CD8-positive, alpha-beta memory T cell (primary cell): Measurements from ENCODE around the gene TMEM116. TPM values are rescaled to one million over a fixed set of nuclear protein-coding genes. Genes with fewer than 3 reads are reported as not detected.
"Not testable (repeated sequence)": the region's sequence is repeated elsewhere in the genome, so short reads cannot be mapped to it uniquely, and the experiment has no call there.

Experiments
- CTCF ChIA-PET: fragments of 350-600 bp; sonication (Branson Sonifier 250); formaldehyde crosslinking; loops from one replicate; lab custom pipeline; 2021; ENCODE audit warnings: antibody characterized with exemption; lab: Charles Lee
- POLR2A ChIA-PET: fragments of 350-600 bp; sonication (Branson Sonifier 250); formaldehyde crosslinking; loops from one replicate; lab custom pipeline; 2021; ENCODE audit warnings: antibody characterized with exemption; lab: Charles Lee
- DNase-seq, 5 donors: peaks; one replicate each; pipeline versions ENCODE4 v3.0.0 to v3.0.0-alpha.2; 2020 to 2022; ENCODE audit warnings: mixed read lengths in 1 of 5
- H3K27ac ChIP-seq: one replicate; pipeline ENCODE4 v1.7.0; 2013; ENCODE audit warnings: low read depth, mild to moderate bottlenecking, low read length, moderate library complexity
- H3K27me3 ChIP-seq: 2 replicates; pipeline ENCODE4 v1.7.0; 2013; ENCODE audit warnings: low read length, mild to moderate bottlenecking; ENCODE audit not compliant: insufficient read depth, poor library complexity, severe bottlenecking
- H3K36me3 ChIP-seq: 2 replicates; pipeline ENCODE4 v1.7.0; 2013; ENCODE audit warnings: mild to moderate bottlenecking, low read length, moderate library complexity; ENCODE audit not compliant: insufficient read depth
- H3K4me1 ChIP-seq: 2 replicates; pipeline ENCODE4 v1.7.0; 2013; ENCODE audit warnings: mild to moderate bottlenecking, low read length, moderate library complexity; ENCODE audit not compliant: insufficient read depth
- H3K4me3 ChIP-seq: 2 replicates; pipeline ENCODE4 v1.7.0; 2013; ENCODE audit warnings: mild to moderate bottlenecking, low read length
- H3K9me3 ChIP-seq: 2 replicates; pipeline ENCODE4 v1.7.0; 2013; ENCODE audit warnings: mild to moderate bottlenecking, low read length
- H3K27ac Mint-ChIP-seq, 8 donors: one replicate each; pipeline ENCODE4 v1.8.0; 2020 to 2021; ENCODE audit warnings: mixed read lengths in 8 of 8, mild to moderate bottlenecking in 6 of 8, inconsistent platforms in 3 of 8, moderate library complexity in 3 of 8
- H3K27me3 Mint-ChIP-seq, 2 donors: one replicate each; pipeline ENCODE4 v1.8.0; 2020 to 2021; ENCODE audit warnings: mixed read lengths in 2 of 2, mild to moderate bottlenecking in 1 of 2, moderate library complexity in 1 of 2
- H3K36me3 Mint-ChIP-seq, 3 donors: one replicate each; pipeline ENCODE4 v1.8.0; 2020 to 2021; ENCODE audit warnings: mixed read lengths in 3 of 3, inconsistent platforms in 1 of 3, mild to moderate bottlenecking in 1 of 3
- H3K4me1 Mint-ChIP-seq, 3 donors: one replicate each; pipeline ENCODE4 v1.8.0; 2020 to 2021; ENCODE audit warnings: mixed read lengths in 3 of 3, inconsistent platforms in 1 of 3, mild to moderate bottlenecking in 1 of 3
- H3K4me3 Mint-ChIP-seq, 7 donors: one replicate each; pipeline ENCODE4 v1.8.0; 2020 to 2021; ENCODE audit warnings: mixed read lengths in 7 of 7, mild to moderate bottlenecking in 6 of 7, moderate library complexity in 4 of 7, inconsistent platforms in 2 of 7
- H3K9me3 Mint-ChIP-seq, 5 donors: one replicate each; pipeline ENCODE4 v1.8.0; 2020 to 2022; ENCODE audit warnings: mixed read lengths in 5 of 5, mild to moderate bottlenecking in 3 of 5, moderate library complexity in 2 of 5, inconsistent platforms in 1 of 5
- polyA plus RNA-seq: library from polyadenylated mRNA; unstranded; fragments of 300-500 nt; fragmentation: Illumina TruSeq; gene quantifications from one replicate; pipeline ENCODE4 v1.2.3, GENCODE V29; 2021
- total RNA-seq, 2 experiments: library from RNA; stranded (reverse); gene quantifications; one replicate each; pipeline ENCODE4 v1.2.3, GENCODE V29; 2021

TMEM116 gene
- total and polyA plus RNA-seq, 3 experiments from 2014 or later: 13.1 to 28.4 (median 13.7) TPM

GRCh38 chr12:111975161-111975931 is 37.6 kb downstream of the TMEM116 start:
- peaks cover 9 to 39% (median 11%) of the 10 kb centered on the region in 3 donors for H3K36me3 Mint-ChIP-seq

GRCh38 chr12:111971800-111972199 is 41.2 kb downstream of the TMEM116 start:
- peak overlapping the region in 5 of 7 donors; percentile 29 to 85 (median 57) for H3K4me3 Mint-ChIP-seq
- DNase-seq: peak in 1 of 5 donors; percentile 61
- H3K27me3 Mint-ChIP-seq: no peaks in the 10 kb centered on the region
- H3K36me3 Mint-ChIP-seq: peaks cover 11 to 33% (median 16%) of the 10 kb centered on the region in 3 donors
- H3K9me3 ChIP-seq: no peaks in the 10 kb centered on the region
- POLR2A ChIA-PET: interaction anchor here (0.7 kb wide), 1 partner anchor 24 kb away, joined by 8 read pairs; no protein-coding TSS in a partner anchor
- H3K27me3 ChIP-seq: no peaks in the 10 kb centered on the region
- H3K27ac ChIP-seq: no peak overlapping the region
- CTCF ChIA-PET: interaction anchor here (0.9 kb wide), 1 partner anchor 27 kb away, joined by 3 read pairs; no protein-coding TSS in a partner anchor
- peaks cover 0 to 8% (median 4%) of the 10 kb centered on the region in 5 donors for H3K9me3 Mint-ChIP-seq
- H3K4me3 ChIP-seq: no peak overlapping the region
- H3K27ac Mint-ChIP-seq: peak overlapping the region in 5 of 8 donors; percentile 36 to 85 (median 63)
- peaks cover 37 to 64% (median 52%) of the 10 kb centered on the region in 3 donors for H3K4me1 Mint-ChIP-seq
- H3K4me1 ChIP-seq: no peaks in the 10 kb centered on the region
- H3K36me3 ChIP-seq: no peaks in the 10 kb centered on the region

More at GRCh38 chr12:111975161-111975931, 37.6 kb downstream of the TMEM116 start:
- Histone ChIP-seq H3K4me1 (no peaks in the 10 kb centered on the region), H3K9me3 (no peaks in the 10 kb centered on the region), H3K36me3 (no peaks in the 10 kb centered on the region), H3K27me3 (no peaks in the 10 kb centered on the region), H3K4me3 (no peak overlapping the region), H3K27ac (peak overlapping the region; percentile 28)
- Mint-ChIP-seq H3K27me3 (no peaks in the 10 kb centered on the region), H3K4me3 (no peak overlapping the region), H3K9me3 (peaks cover 0 to 5% (median 4%) of the 10 kb centered on the region in 5 donors), H3K4me1 (peaks cover 44 to 79% (median 69%) of the 10 kb centered on the region in 3 donors), H3K27ac (peak overlapping the region in 4 of 8 donors; percentile 31 to 83 (median 62))
- ChIA-PET POLR2A (interaction anchor here (0.6 kb wide), 1 partner anchor 39 kb away, joined by 3 read pairs; no protein-coding TSS in a partner anchor), CTCF (interaction anchor here (0.5 kb wide), 1 partner anchor 24 kb away, joined by 3 read pairs; no protein-coding TSS in a partner anchor)
- DNase-seq: no peak

- Mint-ChIP-seq H3K27ac (peak overlapping the region in 1 of 8 donors; percentile 54), H3K9me3 (peaks cover 5 to 9% (median 8%) of the 10 kb centered on the region in 5 donors), H3K4me1 (peaks cover 40 to 66% (median 56%) of the 10 kb centered on the region in 3 donors), H3K4me3 (no peak overlapping the region), H3K27me3 (no peaks in the 10 kb centered on the region), H3K36me3 (peaks cover 33 to 57% (median 43%) of the 10 kb centered on the region in 3 donors)
- Histone ChIP-seq H3K9me3 (no peaks in the 10 kb centered on the region), H3K4me1 (no peaks in the 10 kb centered on the region), H3K27me3 (no peaks in the 10 kb centered on the region), H3K4me3 (no peak overlapping the region), H3K27ac (no peak overlapping the region), H3K36me3 (no peaks in the 10 kb centered on the region)
- DNase-seq: no peak
- CTCF ChIA-PET: no interaction called here
- POLR2A ChIA-PET: interaction anchor here (1.4 kb wide), 1 partner anchor 48 kb away, joined by 4 read pairs; the partner anchor contains the start of gene TMEM116
Measured at GRCh38 chr12:111964935-111965334, 48.0 kb downstream of the TMEM116 start.

- H3K27me3 ChIP-seq, H3K4me1 ChIP-seq, H3K4me3 ChIP-seq, H3K27me3 Mint-ChIP-seq, H3K27ac ChIP-seq, H3K36me3 ChIP-seq, DNase-seq, POLR2A ChIA-PET, H3K4me3 Mint-ChIP-seq, CTCF ChIA-PET, H3K9me3 ChIP-seq: not testable (repeated sequence)
- Mint-ChIP-seq H3K9me3 (peaks cover 5 to 13% (median 10%) of the 10 kb centered on the region in 5 donors), H3K27ac (peak overlapping the region in 1 of 8 donors; percentile 12), H3K36me3 (peaks cover 37 to 80% (median 64%) of the 10 kb centered on the region in 3 donors), H3K4me1 (peaks cover 28 to 54% (median 40%) of the 10 kb centered on the region in 3 donors)
Measured at GRCh38 chr12:111959518-111959917, 53.4 kb downstream of the TMEM116 start.

- not testable (repeated sequence) for H3K4me3 Mint-ChIP-seq
- H3K36me3 Mint-ChIP-seq: peaks cover 32 to 75% (median 51%) of the 10 kb centered on the region in 3 donors
Measured at GRCh38 chr12:111957224-111957623, 55.7 kb downstream of the TMEM116 start.

GRCh38 chr12:111954969-111955368 is 58.0 kb downstream of the TMEM116 start:
- no peaks in the 10 kb centered on the region for H3K27me3 Mint-ChIP-seq
- H3K4me1 Mint-ChIP-seq: peaks cover 46 to 63% (median 52%) of the 10 kb centered on the region in 3 donors
- DNase-seq: no peak
- ChIA-PET POLR2A (no interaction called here), CTCF (interaction anchor here (1.8 kb wide), 1 partner anchor 59 kb away, joined by 7 read pairs; the partner anchor contains the start of genes ERP29 and TMEM116)
- H3K9me3 ChIP-seq: no peaks in the 10 kb centered on the region
- H3K27me3 ChIP-seq: no peaks in the 10 kb centered on the region
- no peak overlapping the region for H3K27ac Mint-ChIP-seq
- no peak overlapping the region for H3K4me3 Mint-ChIP-seq
- H3K27ac ChIP-seq: no peak overlapping the region
- peaks cover 10% of the 10 kb centered on the region for H3K4me1 ChIP-seq
- H3K36me3 ChIP-seq: no peaks in the 10 kb centered on the region
- peaks cover 0 to 7% (median 4%) of the 10 kb centered on the region in 5 donors for H3K9me3 Mint-ChIP-seq
- H3K36me3 Mint-ChIP-seq: peaks cover 22 to 58% (median 36%) of the 10 kb centered on the region in 3 donors
- H3K4me3 ChIP-seq: no peak overlapping the region

More at GRCh38 chr12:111957224-111957623, 55.7 kb downstream of the TMEM116 start:
- H3K27ac ChIP-seq, POLR2A ChIA-PET, DNase-seq, H3K27me3 ChIP-seq, H3K36me3 ChIP-seq, H3K4me1 ChIP-seq, H3K4me3 ChIP-seq, H3K27me3 Mint-ChIP-seq, H3K9me3 ChIP-seq, H3K27ac Mint-ChIP-seq, CTCF ChIA-PET: not testable (repeated sequence)
- peaks cover 36 to 61% (median 43%) of the 10 kb centered on the region in 3 donors for H3K4me1 Mint-ChIP-seq
- peaks cover 5 to 13% (median 10%) of the 10 kb centered on the region in 5 donors for H3K9me3 Mint-ChIP-seq

GRCh38 chr12:111953455-111953854 is 59.5 kb downstream of the TMEM116 start:
- H3K27me3 Mint-ChIP-seq: no peaks in the 10 kb centered on the region
- peaks cover 0 to 4% (median 4%) of the 10 kb centered on the region in 5 donors for H3K9me3 Mint-ChIP-seq
- ChIA-PET CTCF (interaction anchor here (1.8 kb wide), 1 partner anchor 60 kb away, joined by 7 read pairs; the partner anchor contains the start of genes ERP29 and TMEM116), POLR2A (no interaction called here)
- peaks cover 35 to 54% (median 43%) of the 10 kb centered on the region in 3 donors for H3K4me1 Mint-ChIP-seq
- Histone ChIP-seq H3K36me3 (no peaks in the 10 kb centered on the region), H3K9me3 (no peaks in the 10 kb centered on the region), H3K27me3 (no peaks in the 10 kb centered on the region), H3K27ac (no peak overlapping the region), H3K4me3 (no peak overlapping the region), H3K4me1 (peaks cover 12% of the 10 kb centered on the region)
- H3K4me3 Mint-ChIP-seq: no peak overlapping the region
- DNase-seq: no peak
- peaks cover 12 to 44% (median 22%) of the 10 kb centered on the region in 3 donors for H3K36me3 Mint-ChIP-seq
- H3K27ac Mint-ChIP-seq: peak overlapping the region in 1 of 8 donors; percentile 79
